ENCODE measurements around the gene GPR146. TPM values are rescaled to one million over a fixed set of nuclear protein-coding genes. Genes with fewer than 3 reads are reported as not detected.

The GPR146 gene
- total RNA-seq, 4 donors from 2014 or later: 8.7 to 49.4 (median 32.7) TPM

- Histone ChIP-seq H3K27me3 (no peaks in the 10 kb centered on the region), H3K27ac (peak overlapping the region; percentile 16 to 79 (median 65)), H3K9me3 (no peaks in the 10 kb centered on the region), H3K4me3 (replicated peaks in 1 of 3) (peak overlapping the region in 2 of 3 donors; percentile 1 to 24), H3K36me3 (peaks cover 5 to 6% of the 10 kb centered on the region in 2 donors), H3K4me1 (peaks cover 28% of the 10 kb centered on the region in 2 donors)
- intact Hi-C loops (cut with DNase I): loop anchor here (5.0 kb wide), 1 partner anchor 35 kb away; no protein-coding TSS in a partner anchor
- WGBS, 2 donors: 11 to 13% methylated on average over 29 to 41 of the region's 45 CpGs
- TF ChIP-seq POLR2A (IDR thresholded peaks at IDR 0.05): no peak
- peak; percentile 75 to 96 (median 86) for TF ChIP-seq CTCF (IDR thresholded peaks at IDR 0.05)
- DNase-seq: peak; percentile 68 to 77
These were observed 42.5 kb downstream of the GPR146 start for GRCh38 chr7:1086588-1087464.

- Histone ChIP-seq H3K27me3 (no peaks in the 10 kb centered on the region), H3K4me1 (peaks cover 28% of the 10 kb centered on the region in 2 donors), H3K4me3 (replicated peaks in 1 of 3) (peak overlapping the region in 1 of 3 donors; percentile 24), H3K36me3 (peaks cover 11 to 12% of the 10 kb centered on the region in 2 donors), H3K9me3 (no peaks in the 10 kb centered on the region), H3K27ac (peak overlapping the region; percentile 7 to 79 (median 65))
- TF ChIP-seq CTCF (IDR thresholded peaks at IDR 0.05) (no peak), POLR2A (IDR thresholded peaks at IDR 0.05) (no peak)
- 6 to 17% methylated on average over 6 of the region's 6 CpGs for WGBS, 2 donors
- peak; percentile 34 to 37 for DNase-seq
- intact Hi-C loops (cut with DNase I): loop anchor here (5.0 kb wide), 1 partner anchor 35 kb away; no protein-coding TSS in a partner anchor
These were observed 43.1 kb downstream of the GPR146 start for GRCh38 chr7:1087465-1087814.

- Histone ChIP-seq H3K9me3 (no peaks in the 10 kb centered on the region), H3K27me3 (no peaks in the 10 kb centered on the region), H3K4me3 (replicated peaks in 1 of 3) (peak within 1 kb of the TSS in 2 of 3 donors; percentile 1 to 29), H3K36me3 (peaks cover 19% of the 10 kb centered on the region in 2 donors), H3K4me1 (peaks cover 34 to 36% of the 10 kb centered on the region in 2 donors), H3K27ac (peak within 1 kb of the TSS; percentile 16 to 79 (median 65))
- peak; percentile 92 to 93 for DNase-seq
- intact Hi-C loops (cut with DNase I): loop anchor here (5.0 kb wide), 1 partner anchor 34 kb away; no protein-coding TSS in a partner anchor
- WGBS, 2 donors: 16 to 18% methylated on average over 17 to 27 of the region's 28 CpGs
- TF ChIP-seq POLR2A (IDR thresholded peaks at IDR 0.05) (peak in 1 of 2 donors; percentile 86), CTCF (IDR thresholded peaks at IDR 0.05) (no peak)
These were observed 43.9 kb downstream of the GPR146 start, which contains the start of gene GPER1 for GRCh38 chr7:1087952-1088920. GPER1 (plus strand) TSS chr7:1088113; CDS start chr7:1091729, 3,616 bp downstream.

- Histone ChIP-seq H3K4me3 (replicated peaks in 1 of 3) (no peak overlapping the region), H3K4me1 (peaks cover 49 to 56% of the 10 kb centered on the region in 2 donors), H3K27ac (peak overlapping the region in 1 of 3 donors; percentile 36), H3K27me3 (no peaks in the 10 kb centered on the region), H3K9me3 (no peaks in the 10 kb centered on the region), H3K36me3 (peaks cover 19% of the 10 kb centered on the region in 2 donors)
- TF ChIP-seq POLR2A (IDR thresholded peaks at IDR 0.05): no peak
- TF ChIP-seq CTCF (IDR thresholded peaks at IDR 0.05): no peak
- intact Hi-C loops (cut with DNase I): no loop called here
- WGBS, 2 donors: 84 to 91% methylated on average over 13 to 16 of the region's 21 CpGs
- DNase-seq: no peak
These were observed 45.9 kb downstream of the GPR146 start for GRCh38 chr7:1090236-1090635.

All from thyroid gland (tissue), 4 donors.